GM18951 (cell line): ENCODE results near the gene SRGAP1.

ENCODE experiments used
- POLR2A ChIP-seq: IDR thresholded peaks from 4 replicates; pipeline ENCODE4 v1.6.1; 2011; ENCODE audit warnings: mild to moderate bottlenecking; ENCODE audit not compliant: insufficient read length, insufficient read depth; ENCODE audit errors: extremely low read depth
- in situ Hi-C: fragments of 300-500 bp; cut with MboI; formaldehyde crosslinking; loops from one replicate; pipeline ENCODE4 v1.12.0; 2022; ENCODE audit warnings: low sequenced_read_pairs, mixed read lengths, inconsistent platforms; ENCODE audit not compliant: unreplicated experiment

The SRGAP1 gene

GRCh38 chr12:64175254-64175945 is 330.9 kb downstream of the SRGAP1 start:
- TF ChIP-seq POLR2A = no peak
- in situ Hi-C loops = no loop called here

GRCh38 chr12:64177001-64177400 is 332.5 kb downstream of the SRGAP1 start:
- in situ Hi-C loops = no loop called here
- TF ChIP-seq POLR2A = no peak

GRCh38 chr12:64178122-64178521 is 333.6 kb downstream of the SRGAP1 start:
- in situ Hi-C loops = no loop called here

GRCh38 chr12:64180951-64181350 is 336.5 kb downstream of the SRGAP1 start:
- in situ Hi-C loops = no loop called here
- TF ChIP-seq POLR2A = no peak

More at GRCh38 chr12:64178122-64178521, 333.6 kb downstream of the SRGAP1 start:
- TF ChIP-seq POLR2A = no peak

- in situ Hi-C loops = no loop called here
- TF ChIP-seq POLR2A = no peak
Measured at GRCh38 chr12:64181430-64182291, 337.2 kb downstream of the SRGAP1 start.

- no peak for TF ChIP-seq POLR2A
- in situ Hi-C loops = no loop called here
Measured at GRCh38 chr12:64184216-64184615, 339.7 kb downstream of the SRGAP1 start.

GRCh38 chr12:64186789-64187188 is 342.3 kb downstream of the SRGAP1 start:
- TF ChIP-seq POLR2A = no peak
- in situ Hi-C loops = no loop called here

GRCh38 chr12:64187370-64187769 is 342.9 kb downstream of the SRGAP1 start:
- no peak for TF ChIP-seq POLR2A
- in situ Hi-C loops = no loop called here

GRCh38 chr12:64187794-64188193 is 343.3 kb downstream of the SRGAP1 start:
- in situ Hi-C loops = no loop called here
- no peak for TF ChIP-seq POLR2A

- no peak for TF ChIP-seq POLR2A
- in situ Hi-C loops = no loop called here
Measured at GRCh38 chr12:64189530-64189929, 345.0 kb downstream of the SRGAP1 start.

GRCh38 chr12:64190140-64190539 is 345.6 kb downstream of the SRGAP1 start:
- no peak for TF ChIP-seq POLR2A
- in situ Hi-C loops = no loop called here

- in situ Hi-C loops = no loop called here
- no peak for TF ChIP-seq POLR2A
Measured at GRCh38 chr12:64192644-64193444, 348.3 kb downstream of the SRGAP1 start.

GRCh38 chr12:64193931-64194330 is 349.4 kb downstream of the SRGAP1 start:
- no peak for TF ChIP-seq POLR2A
- in situ Hi-C loops = no loop called here
